GM11168 (cell line): Measurements from ENCODE around the gene MICALL2.

Source experiments
- in situ Hi-C: fragments of 300-500 bp; cut with MboI; formaldehyde crosslinking; loops from one replicate; pipeline ENCODE4 v1.12.0; 2022; ENCODE audit warnings: low sequenced_read_pairs; ENCODE audit not compliant: unreplicated experiment

MICALL2 gene

GRCh38 chr7:1470901-1471300 lies 11.6 kb upstream of the MICALL2 start:
- in situ Hi-C loops, result no loop called here

GRCh38 chr7:1468643-1469298 lies 9.5 kb upstream of the MICALL2 start:
- in situ Hi-C loops, result no loop called here

GRCh38 chr7:1468203-1468602 lies 8.9 kb upstream of the MICALL2 start:
- in situ Hi-C loops, result no loop called here

GRCh38 chr7:1466524-1467271 lies 7.4 kb upstream of the MICALL2 start:
- in situ Hi-C loops, result no loop called here

- in situ Hi-C loops, result no loop called here
These were observed 5.4 kb upstream of the MICALL2 start for GRCh38 chr7:1464694-1465093.

- in situ Hi-C loops, result no loop called here
These were observed 4.5 kb upstream of the MICALL2 start for GRCh38 chr7:1463676-1464223.

- in situ Hi-C loops, result no loop called here
These were observed 2.5 kb upstream of the MICALL2 start for GRCh38 chr7:1461646-1462375.

- in situ Hi-C loops, result no loop called here
These were observed 1.8 kb upstream of the MICALL2 start for GRCh38 chr7:1460821-1461645.

- in situ Hi-C loops, result no loop called here
These were observed 900 bp upstream of the MICALL2 start for GRCh38 chr7:1459920-1460820.

- in situ Hi-C loops, result no loop called here
These were observed 232 bp upstream of the MICALL2 start for GRCh38 chr7:1459512-1459892.

- in situ Hi-C loops, result no loop called here
These were observed 1.2 kb downstream of the MICALL2 start for GRCh38 chr7:1457949-1458682.

- in situ Hi-C loops, result no loop called here
These were observed 2.0 kb downstream of the MICALL2 start for GRCh38 chr7:1457059-1457948.

- in situ Hi-C loops, result no loop called here
These were observed 3.3 kb downstream of the MICALL2 start for GRCh38 chr7:1455955-1456354.

- in situ Hi-C loops, result no loop called here
These were observed 3.9 kb downstream of the MICALL2 start for GRCh38 chr7:1455241-1455939.

- in situ Hi-C loops, result no loop called here
These were observed 4.7 kb downstream of the MICALL2 start for GRCh38 chr7:1454542-1454941.

GRCh38 chr7:1452205-1452604 lies 7.1 kb downstream of the MICALL2 start:
- in situ Hi-C loops, result no loop called here

- in situ Hi-C loops, result no loop called here
These were observed 8.3 kb downstream of the MICALL2 start for GRCh38 chr7:1450987-1451386.
